ENCODE results near the gene SLC43A2.
A peak's percentile ranks its signal among the peaks of the same experiment; 100 is the strongest.

SLC43A2 gene

GRCh38 chr17:1560101-1560857 lies 68.4 kb downstream of the SLC43A2 start:
- TF ChIP-seq Cebpa-rat (IDR thresholded peaks at IDR 0.05), result no peak
- Histone ChIP-seq H3K27ac (peak overlapping the region; percentile 32; the same call in 1 of the 2 replicates), H3K9me3 (no peaks in the 10 kb centered on the region), H3K4me2 (peak overlapping the region; percentile 94), H3K4me3 (no peak overlapping the region), H3K9ac (peak overlapping the region; percentile 92), H3K4me1 (peaks cover 65% of the 10 kb centered on the region), H3K27me3 (peaks cover 12% of the 10 kb centered on the region; the same call in 1 of the 2 replicates), H3K36me3 (peaks cover 23% of the 10 kb centered on the region), H4K20me1 (peaks cover 71% of the 10 kb centered on the region)

GRCh38 chr17:1559047-1560043 lies 69.3 kb downstream of the SLC43A2 start:
- Histone ChIP-seq H3K27ac (no peak overlapping the region), H4K20me1 (peaks cover 80% of the 10 kb centered on the region), H3K27me3 (peaks cover 10% of the 10 kb centered on the region; the same call in 1 of the 2 replicates), H3K4me3 (no peak overlapping the region), H3K4me1 (peaks cover 71% of the 10 kb centered on the region), H3K36me3 (peaks cover 28% of the 10 kb centered on the region), H3K9ac (0 out of 2 replicates have a peak overlapping the region, but pooled peaks have one; percentile 92), H3K4me2 (peak overlapping the region; percentile 94), H3K9me3 (no peaks in the 10 kb centered on the region)
- no peak for TF ChIP-seq Cebpa-rat (IDR thresholded peaks at IDR 0.05)

- H4K20me1 ChIP-seq, result peaks cover 90% of the 10 kb centered on the region
- H3K27ac ChIP-seq, result no peak overlapping the region
Measured at GRCh38 chr17:1558401-1558800, 70.2 kb downstream of the SLC43A2 start.

GRCh38 chr17:1557355-1558095 lies 71.1 kb downstream of the SLC43A2 start:
- no peak overlapping the region for H3K9ac ChIP-seq
- peaks cover 58% of the 10 kb centered on the region for H3K4me1 ChIP-seq
- H3K4me3 ChIP-seq, result no peak overlapping the region
- H3K27me3 ChIP-seq, result no peaks in the 10 kb centered on the region
- H3K27ac ChIP-seq, result no peak overlapping the region
- TF ChIP-seq Cebpa-rat (IDR thresholded peaks at IDR 0.05), result no peak
- H3K4me2 ChIP-seq, result no peak overlapping the region
- peaks cover 97% of the 10 kb centered on the region for H4K20me1 ChIP-seq
- peaks cover 46% of the 10 kb centered on the region for H3K36me3 ChIP-seq
- no peaks in the 10 kb centered on the region for H3K9me3 ChIP-seq

More at GRCh38 chr17:1558401-1558800, 70.2 kb downstream of the SLC43A2 start:
- Histone ChIP-seq H3K4me2 (no peak overlapping the region), H3K36me3 (peaks cover 37% of the 10 kb centered on the region), H3K4me3 (no peak overlapping the region), H3K27me3 (peaks cover under 1% of the 10 kb centered on the region; the same call in 1 of the 2 replicates), H3K9ac (no peak overlapping the region), H3K9me3 (no peaks in the 10 kb centered on the region), H3K4me1 (peaks cover 63% of the 10 kb centered on the region)
- TF ChIP-seq Cebpa-rat (IDR thresholded peaks at IDR 0.05), result no peak

- Histone ChIP-seq H3K4me1 (peaks cover 50% of the 10 kb centered on the region), H3K4me3 (no peak overlapping the region), H4K20me1 (peaks cover 84% of the 10 kb centered on the region), H3K9ac (peak overlapping the region; percentile 46; the same call in 1 of the 2 replicates), H3K27me3 (no peaks in the 10 kb centered on the region), H3K36me3 (peaks cover 62% of the 10 kb centered on the region), H3K9me3 (no peaks in the 10 kb centered on the region), H3K4me2 (peak overlapping the region; percentile 76), H3K27ac (no peak overlapping the region)
- peak; percentile 34; the same call in 1 of the 2 replicates for TF ChIP-seq Cebpa-rat (IDR thresholded peaks at IDR 0.05)
Measured at GRCh38 chr17:1555651-1556471, 72.8 kb downstream of the SLC43A2 start.

GRCh38 chr17:1554751-1555540 lies 73.7 kb downstream of the SLC43A2 start:
- H3K27ac ChIP-seq, result no peak overlapping the region; the same call in 1 of the 2 replicates
- peak overlapping the region; percentile 46; the same call in 1 of the 2 replicates for H3K9ac ChIP-seq
- no peaks in the 10 kb centered on the region for H3K9me3 ChIP-seq
- H3K36me3 ChIP-seq, result peaks cover 71% of the 10 kb centered on the region
- peaks cover 78% of the 10 kb centered on the region for H4K20me1 ChIP-seq
- H3K27me3 ChIP-seq, result no peaks in the 10 kb centered on the region
- no peak overlapping the region for H3K4me3 ChIP-seq
- peak overlapping the region; percentile 76 for H3K4me2 ChIP-seq
- no peak for TF ChIP-seq Cebpa-rat (IDR thresholded peaks at IDR 0.05)
- peaks cover 41% of the 10 kb centered on the region for H3K4me1 ChIP-seq

- Histone ChIP-seq H3K36me3 (peaks cover 79% of the 10 kb centered on the region), H3K4me3 (no peak overlapping the region), H4K20me1 (peaks cover 67% of the 10 kb centered on the region)
Measured at GRCh38 chr17:1553354-1554266, 75.0 kb downstream of the SLC43A2 start.

More at GRCh38 chr17:1553354-1554266, 75.0 kb downstream of the SLC43A2 start:
- Histone ChIP-seq H3K9me3 (no peaks in the 10 kb centered on the region), H3K4me1 (peaks cover 30% of the 10 kb centered on the region), H3K27ac (no peak overlapping the region), H3K27me3 (no peaks in the 10 kb centered on the region), H3K9ac (no peak overlapping the region), H3K4me2 (no peak overlapping the region)
- TF ChIP-seq Cebpa-rat (IDR thresholded peaks at IDR 0.05), result no peak
